GM21367 (cell line): Measurements from ENCODE around the gene RABL3.
"Not testable (repeated sequence)": the region's sequence is repeated elsewhere in the genome, so short reads cannot be mapped to it uniquely, and the experiment has no call there.

Source experiments
- ATAC-seq: cut with Tn5 transposase; IDR thresholded peaks from one replicate; pipeline ENCODE4 v1.9.1; 2021; ENCODE audit not compliant: unreplicated experiment

RABL3 gene

GRCh38 chr3:120749843-120750242 is 7.5 kb upstream of the RABL3 start:
- ATAC-seq, result no peak

- no peak for ATAC-seq
Measured at GRCh38 chr3:120745466-120745865, 3.1 kb upstream of the RABL3 start.

- ATAC-seq, result no peak
Measured at GRCh38 chr3:120743556-120744195, 1.4 kb upstream of the RABL3 start.

- ATAC-seq, result peak; percentile 19
Measured at GRCh38 chr3:120742849-120743365, 591 bp upstream of the RABL3 start.

- ATAC-seq, result peak; percentile 7
Measured at GRCh38 chr3:120741837-120742197, 499 bp downstream of the RABL3 start.

GRCh38 chr3:120741320-120741719 is 996 bp downstream of the RABL3 start:
- ATAC-seq, result no peak

GRCh38 chr3:120738006-120738405 is 4.3 kb downstream of the RABL3 start:
- ATAC-seq, result not testable (repeated sequence)

- no peak for ATAC-seq
Measured at GRCh38 chr3:120730576-120731542, 11.5 kb downstream of the RABL3 start.

GRCh38 chr3:120726791-120727190 is 15.5 kb downstream of the RABL3 start:
- no peak for ATAC-seq

- not testable (repeated sequence) for ATAC-seq
Measured at GRCh38 chr3:120719167-120719834, 23.0 kb downstream of the RABL3 start.

GRCh38 chr3:120713262-120713661 is 29.1 kb downstream of the RABL3 start:
- ATAC-seq, result no peak

GRCh38 chr3:120710369-120710768 is 31.9 kb downstream of the RABL3 start:
- ATAC-seq, result no peak

- ATAC-seq, result peak; percentile 73
Measured at GRCh38 chr3:120708408-120708807, 33.9 kb downstream of the RABL3 start.

GRCh38 chr3:120706950-120707349 is 35.4 kb downstream of the RABL3 start:
- no peak for ATAC-seq

- ATAC-seq, result no peak
Measured at GRCh38 chr3:120705884-120706582, 36.3 kb downstream of the RABL3 start.

GRCh38 chr3:120699333-120699732 is 43.0 kb downstream of the RABL3 start:
- ATAC-seq, result no peak

GRCh38 chr3:120693439-120694171 is 48.7 kb downstream of the RABL3 start:
- ATAC-seq, result no peak

GRCh38 chr3:120689395-120689794 is 52.9 kb downstream of the RABL3 start:
- ATAC-seq, result no peak

- ATAC-seq, result peak; percentile 100
Measured at GRCh38 chr3:120688121-120688520, 54.2 kb downstream of the RABL3 start.

- no peak for ATAC-seq
Measured at GRCh38 chr3:120685411-120685810, 56.9 kb downstream of the RABL3 start.
